ENCODE data around the gene TBC1D22A.

DNA sequence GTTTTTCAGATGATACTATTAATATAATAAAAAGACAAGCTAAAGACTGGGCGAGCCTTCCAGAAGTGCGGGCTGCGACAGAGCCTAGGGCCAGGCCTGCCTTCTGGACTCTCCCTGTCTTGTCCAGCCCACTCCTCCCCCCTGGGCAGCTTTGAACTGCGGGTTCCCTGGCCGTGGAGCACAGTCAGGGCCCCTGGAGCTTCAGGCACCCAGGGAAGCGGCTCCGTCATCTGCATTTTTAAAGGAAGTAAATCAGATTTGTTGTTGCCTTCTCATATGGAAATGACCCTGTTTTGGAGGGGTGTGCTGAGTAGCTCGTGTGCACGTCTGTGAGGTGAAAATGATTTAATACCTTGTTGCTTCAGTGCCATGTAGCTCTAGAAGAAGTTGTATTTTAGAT lies 265.3 kb downstream of the TBC1D22A start:
- no peak for TF ChIP-seq CTCF (IDR thresholded peaks at IDR 0.05)
- no peak for TF ChIP-seq POLR2A (IDR thresholded peaks at IDR 0.05)

All from heart left ventricle (tissue), 13 donors.